Measurements from ENCODE around the gene PRKCE. TPM values are rescaled to one million over a fixed set of nuclear protein-coding genes. Genes with fewer than 3 reads are reported as not detected.

PRKCE gene
- total RNA-seq, 2 donors from 2014 or later = 5.8 to 18.1 TPM

DNA sequence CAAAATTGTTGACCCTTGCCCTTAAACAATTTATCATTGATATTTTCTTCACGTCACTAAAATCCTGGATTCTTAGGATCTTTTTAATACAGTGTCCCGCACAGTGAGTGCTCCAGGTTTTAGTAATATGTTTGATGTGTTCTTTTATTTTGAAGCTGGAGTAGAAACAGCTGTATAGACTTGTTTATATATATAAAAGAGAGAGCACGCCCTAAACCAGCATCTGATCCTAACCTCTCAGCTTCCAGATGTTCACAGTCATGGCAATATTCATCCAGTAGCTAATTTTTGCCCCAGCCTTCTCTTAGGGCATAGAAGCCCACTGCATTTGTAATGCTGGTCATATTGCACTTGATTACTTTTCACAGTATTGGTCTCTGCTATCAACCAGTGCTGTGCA, 475.7 kb downstream of the PRKCE start:
- Histone ChIP-seq H3K4me1 (ENCODE audit: control insufficient read depth in 1 of 2, low read depth in 2 of 2) (peaks cover under 1 to 20% of the 10 kb centered on the region in 2 donors), H3K9me3 (no peaks in the 10 kb centered on the region), H3K36me3 (no peaks in the 10 kb centered on the region), H3K27ac (no peak overlapping the region), H3K27me3 (replicated peaks; ENCODE audit: insufficient read depth) (no peaks in the 10 kb centered on the region), H3K4me3 (no peak overlapping the region)
- no peak for DNase-seq (ENCODE audit: low spot score)
- no peak for ATAC-seq (ENCODE audit: insufficient number of reproducible peaks, low FRiP score, low read depth)
- TF ChIP-seq, protein P1, sequence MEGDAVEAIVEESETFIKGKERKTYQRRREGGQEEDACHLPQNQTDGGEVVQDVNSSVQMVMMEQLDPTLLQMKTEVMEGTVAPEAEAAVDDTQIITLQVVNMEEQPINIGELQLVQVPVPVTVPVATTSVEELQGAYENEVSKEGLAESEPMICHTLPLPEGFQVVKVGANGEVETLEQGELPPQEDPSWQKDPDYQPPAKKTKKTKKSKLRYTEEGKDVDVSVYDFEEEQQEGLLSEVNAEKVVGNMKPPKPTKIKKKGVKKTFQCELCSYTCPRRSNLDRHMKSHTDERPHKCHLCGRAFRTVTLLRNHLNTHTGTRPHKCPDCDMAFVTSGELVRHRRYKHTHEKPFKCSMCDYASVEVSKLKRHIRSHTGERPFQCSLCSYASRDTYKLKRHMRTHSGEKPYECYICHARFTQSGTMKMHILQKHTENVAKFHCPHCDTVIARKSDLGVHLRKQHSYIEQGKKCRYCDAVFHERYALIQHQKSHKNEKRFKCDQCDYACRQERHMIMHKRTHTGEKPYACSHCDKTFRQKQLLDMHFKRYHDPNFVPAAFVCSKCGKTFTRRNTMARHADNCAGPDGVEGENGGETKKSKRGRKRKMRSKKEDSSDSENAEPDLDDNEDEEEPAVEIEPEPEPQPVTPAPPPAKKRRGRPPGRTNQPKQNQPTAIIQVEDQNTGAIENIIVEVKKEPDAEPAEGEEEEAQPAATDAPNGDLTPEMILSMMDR (IDR thresholded peaks at IDR 0.05) = no peak

DNA sequence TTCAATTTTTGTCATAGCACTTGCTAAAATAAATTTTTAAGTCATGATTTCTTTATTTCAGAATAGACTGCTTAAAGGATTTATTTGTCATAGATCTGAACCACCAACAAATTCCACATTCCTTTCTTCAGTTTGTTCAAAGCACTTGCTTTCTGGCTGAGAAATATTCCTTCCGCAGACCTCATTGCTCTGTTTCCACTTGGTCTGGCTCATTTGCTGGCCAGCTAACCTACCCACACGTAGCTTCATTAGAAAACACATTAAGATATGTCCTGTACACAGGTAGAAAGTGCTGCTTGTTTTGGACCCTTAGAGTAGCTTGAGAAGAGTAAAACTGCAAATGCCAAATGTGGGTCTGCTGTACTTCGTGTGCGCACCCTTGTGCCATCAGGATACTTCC, 479.0 kb downstream of the PRKCE start:
- no peak for DNase-seq (ENCODE audit: low spot score)
- Histone ChIP-seq H3K4me3 (no peak overlapping the region), H3K36me3 (no peaks in the 10 kb centered on the region), H3K4me1 (ENCODE audit: control insufficient read depth in 1 of 2, low read depth in 2 of 2) (peaks cover 25 to 45% of the 10 kb centered on the region in 2 donors), H3K9me3 (no peaks in the 10 kb centered on the region), H3K27me3 (replicated peaks; ENCODE audit: insufficient read depth) (no peaks in the 10 kb centered on the region), H3K27ac (peak overlapping the region in 1 of 2 donors; percentile 36)
- no peak for ATAC-seq (ENCODE audit: insufficient number of reproducible peaks, low FRiP score, low read depth)
- TF ChIP-seq, protein P1 (IDR thresholded peaks at IDR 0.05) = no peak

DNA sequence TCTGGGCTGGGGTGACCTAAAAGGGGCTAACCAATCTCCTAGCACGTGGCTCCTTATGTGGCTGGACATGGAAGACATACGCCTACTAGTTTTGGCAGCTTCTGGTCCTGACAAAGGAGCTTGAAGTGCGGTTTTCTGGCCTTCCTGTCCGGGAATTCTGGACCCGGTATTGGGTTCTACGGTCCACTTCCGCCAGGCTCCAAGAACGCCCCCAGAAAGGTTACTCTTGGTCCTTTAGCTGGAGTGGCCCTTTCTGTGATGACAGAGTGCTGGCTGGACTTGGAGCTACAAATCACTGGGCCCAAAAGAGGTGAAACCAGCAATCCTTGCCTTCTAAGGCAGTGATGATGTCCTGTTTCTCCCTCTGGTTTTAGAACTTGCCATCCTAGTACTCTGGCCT, 481.5 kb downstream of the PRKCE start:
- Histone ChIP-seq H3K4me1 (ENCODE audit: control insufficient read depth in 1 of 2, low read depth in 2 of 2) (peaks cover 39 to 70% of the 10 kb centered on the region in 2 donors), H3K9me3 (no peaks in the 10 kb centered on the region), H3K27me3 (replicated peaks; ENCODE audit: insufficient read depth) (no peaks in the 10 kb centered on the region), H3K27ac (peak overlapping the region; percentile 80 to 95), H3K4me3 (no peak overlapping the region), H3K36me3 (no peaks in the 10 kb centered on the region)
- no peak for ATAC-seq (ENCODE audit: insufficient number of reproducible peaks, low FRiP score, low read depth)
- TF ChIP-seq, protein P1 (IDR thresholded peaks at IDR 0.05) = no peak
- no peak for DNase-seq (ENCODE audit: low spot score)

DNA sequence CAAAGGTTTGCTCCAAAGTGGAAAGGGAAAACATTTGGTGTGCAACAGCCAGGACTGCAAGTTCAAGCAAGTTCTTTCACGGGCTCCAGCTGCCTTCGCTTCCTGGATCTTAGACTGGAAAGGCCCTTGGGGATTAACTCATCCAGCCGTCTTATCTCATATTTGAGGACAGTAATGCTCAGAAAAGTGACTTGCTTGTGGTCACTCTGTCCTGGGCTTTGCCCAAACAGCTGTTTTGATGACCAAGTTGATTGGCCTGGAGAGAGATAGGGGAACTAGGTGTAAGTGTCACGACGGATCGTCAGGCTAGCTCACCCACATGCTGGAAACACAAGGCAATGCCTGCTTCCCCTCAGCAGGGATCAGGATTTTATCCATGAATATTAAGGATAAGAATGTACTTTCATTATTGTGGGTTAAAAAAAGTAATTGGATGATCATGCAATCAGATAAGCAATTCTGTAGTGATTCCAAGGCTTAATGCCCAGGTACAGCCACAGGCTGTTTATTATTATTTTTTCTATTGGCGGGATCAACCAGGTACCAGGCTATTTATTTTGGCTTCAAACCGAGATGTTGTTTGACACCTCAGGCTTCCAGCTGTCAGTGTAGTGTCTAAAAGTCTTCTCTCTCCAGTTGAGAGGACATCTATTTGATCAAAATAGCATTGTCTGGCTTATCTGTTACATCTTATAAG, 483.2 kb downstream of the PRKCE start:
- TF ChIP-seq, protein P1 (IDR thresholded peaks at IDR 0.05) = no peak
- peaks cover 39 to 76% of the 10 kb centered on the region in 2 donors for H3K4me1 ChIP-seq (ENCODE audit: control insufficient read depth in 1 of 2, low read depth in 2 of 2)
- no peak for ATAC-seq (ENCODE audit: insufficient number of reproducible peaks, low FRiP score, low read depth)

DNA sequence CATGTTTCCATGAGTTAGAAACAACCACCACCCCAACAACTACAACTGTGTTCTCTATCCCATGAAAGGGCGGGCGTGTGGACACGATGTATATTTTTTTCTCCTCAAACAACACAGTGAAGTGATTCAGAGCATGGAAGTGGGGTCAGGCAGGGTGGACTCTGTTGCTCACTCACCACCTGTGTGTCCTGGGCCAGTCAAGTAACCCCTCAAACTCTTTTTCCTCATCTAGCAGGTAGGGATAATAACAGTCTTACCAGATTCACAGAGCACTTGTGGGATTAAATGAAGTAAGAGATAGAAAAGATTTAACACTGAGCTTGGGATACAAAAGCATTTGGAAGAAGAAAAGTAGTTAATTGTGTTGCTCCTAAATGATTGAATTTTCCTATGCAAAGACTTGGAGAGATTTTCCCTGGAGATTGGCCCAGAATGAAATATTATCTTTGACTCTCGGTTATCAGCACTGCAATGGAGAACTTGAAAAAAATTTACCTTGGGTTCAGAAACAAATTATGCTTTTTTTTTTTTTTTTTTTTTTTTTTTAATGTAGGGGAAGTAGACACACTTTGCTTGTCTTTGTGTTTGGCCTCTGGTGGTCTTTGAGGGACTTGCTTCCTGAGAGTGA, 483.9 kb downstream of the PRKCE start:
- Histone ChIP-seq H3K4me1 (ENCODE audit: control insufficient read depth in 1 of 2, low read depth in 2 of 2) (peaks cover 39 to 76% of the 10 kb centered on the region in 2 donors), H3K36me3 (no peaks in the 10 kb centered on the region), H3K4me3 (no peak overlapping the region), H3K27me3 (replicated peaks; ENCODE audit: insufficient read depth) (no peaks in the 10 kb centered on the region), H3K9me3 (no peaks in the 10 kb centered on the region), H3K27ac (peak overlapping the region; percentile 80 to 95)
- TF ChIP-seq, protein P1 (IDR thresholded peaks at IDR 0.05) = no peak
- DNase-seq (ENCODE audit: low spot score) (no peak), ATAC-seq (ENCODE audit: insufficient number of reproducible peaks, low FRiP score, low read depth) (no peak)

More for the DNA sequence above, 483.2 kb downstream of the PRKCE start:
- no peaks in the 10 kb centered on the region for H3K27me3 ChIP-seq (replicated peaks; ENCODE audit: insufficient read depth)
- H3K4me3 ChIP-seq = no peak overlapping the region
- no peak for DNase-seq (ENCODE audit: low spot score)
- H3K9me3 ChIP-seq = no peaks in the 10 kb centered on the region
- H3K36me3 ChIP-seq = no peaks in the 10 kb centered on the region
- H3K27ac ChIP-seq = peak overlapping the region; percentile 80 to 95
